Skeletal muscle satellite cell (primary cell): Measurements from ENCODE around the gene ACVR1B.

Source experiments
- H3K27me3 ChIP-seq: 2 replicates; pipeline ENCODE4 v1.7.0; 2013; ENCODE audit warnings: low read length; ENCODE audit not compliant: control insufficient read depth, insufficient read depth
- H3K36me3 ChIP-seq: 2 replicates; pipeline ENCODE4 v1.7.0; 2013; ENCODE audit warnings: mild to moderate bottlenecking, control low read depth, low read length; ENCODE audit not compliant: insufficient read depth
- H3K4me1 ChIP-seq: 2 replicates; pipeline ENCODE4 v1.7.0; 2013; ENCODE audit warnings: low read length; ENCODE audit not compliant: control insufficient read depth, insufficient read depth
- H3K4me2 ChIP-seq: 2 replicates; pipeline ENCODE4 v1.7.0; 2013; ENCODE audit warnings: mild to moderate bottlenecking, low read length
- H3K4me3 ChIP-seq: 2 replicates; pipeline ENCODE4 v1.7.0; 2013; ENCODE audit warnings: low read length
- H3K9ac ChIP-seq: 2 replicates; pipeline ENCODE4 v1.7.0; 2013; ENCODE audit warnings: mild to moderate bottlenecking, low read depth, low read length, moderate library complexity
- H3K9me3 ChIP-seq: replicated peaks from 2 replicates; pipeline ENCODE4 v1.7.0; 2013; ENCODE audit warnings: mild to moderate bottlenecking, control low read depth, low read length

The ACVR1B gene

DNA sequence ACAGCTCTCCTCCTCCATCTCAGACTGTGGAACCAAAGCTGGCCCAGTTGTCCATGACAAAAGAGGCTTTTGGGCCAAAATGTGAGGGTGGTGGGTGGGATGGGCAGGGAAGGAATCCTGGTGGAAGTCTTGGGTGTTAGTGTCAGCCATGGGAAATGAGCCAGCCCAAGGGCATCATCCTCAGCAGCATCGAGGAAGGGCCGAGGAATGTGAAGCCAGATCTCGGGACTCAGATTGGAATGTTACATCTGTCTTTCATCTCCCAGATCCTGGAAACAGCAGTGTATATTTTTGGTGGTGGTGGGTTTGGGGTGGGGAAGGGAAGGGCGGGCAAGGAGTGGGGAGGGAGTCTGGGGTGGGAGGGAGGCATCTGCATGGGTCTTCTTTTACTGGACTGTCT, 43.5 kb downstream of the ACVR1B start:
- Histone ChIP-seq H3K4me2 (no peak overlapping the region), H3K4me1 (no peaks in the 10 kb centered on the region), H3K9ac (no peak overlapping the region), H3K36me3 (peaks cover 20% of the 10 kb centered on the region), H3K27me3 (no peaks in the 10 kb centered on the region), H3K4me3 (no peak overlapping the region), H3K9me3 (no peaks in the 10 kb centered on the region)

DNA sequence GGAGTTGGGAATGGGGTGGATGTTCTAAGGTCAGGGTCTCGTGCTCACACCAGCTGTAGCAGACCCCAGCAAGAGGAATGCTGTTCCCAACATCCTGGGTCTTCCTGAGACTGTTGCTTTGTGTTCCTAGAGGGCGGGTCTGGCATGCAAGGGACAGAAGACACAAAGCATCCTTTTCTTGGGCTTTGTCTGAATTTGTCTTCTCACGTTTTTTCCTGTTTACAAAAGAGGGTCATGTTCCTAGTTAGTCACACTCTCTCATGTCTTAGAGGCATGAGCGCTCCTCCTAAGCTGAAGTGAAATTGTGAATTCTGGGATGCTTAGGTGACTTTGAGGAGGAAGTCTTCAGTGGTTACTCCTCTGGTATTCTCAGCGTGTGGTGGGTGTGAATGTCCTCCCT, 45.6 kb downstream of the ACVR1B start:
- Histone ChIP-seq H3K4me3 (no peak overlapping the region), H3K4me2 (no peak overlapping the region), H3K27me3 (no peaks in the 10 kb centered on the region), H3K9ac (no peak overlapping the region), H3K4me1 (no peaks in the 10 kb centered on the region), H3K9me3 (no peaks in the 10 kb centered on the region), H3K36me3 (peaks cover 20% of the 10 kb centered on the region)

DNA sequence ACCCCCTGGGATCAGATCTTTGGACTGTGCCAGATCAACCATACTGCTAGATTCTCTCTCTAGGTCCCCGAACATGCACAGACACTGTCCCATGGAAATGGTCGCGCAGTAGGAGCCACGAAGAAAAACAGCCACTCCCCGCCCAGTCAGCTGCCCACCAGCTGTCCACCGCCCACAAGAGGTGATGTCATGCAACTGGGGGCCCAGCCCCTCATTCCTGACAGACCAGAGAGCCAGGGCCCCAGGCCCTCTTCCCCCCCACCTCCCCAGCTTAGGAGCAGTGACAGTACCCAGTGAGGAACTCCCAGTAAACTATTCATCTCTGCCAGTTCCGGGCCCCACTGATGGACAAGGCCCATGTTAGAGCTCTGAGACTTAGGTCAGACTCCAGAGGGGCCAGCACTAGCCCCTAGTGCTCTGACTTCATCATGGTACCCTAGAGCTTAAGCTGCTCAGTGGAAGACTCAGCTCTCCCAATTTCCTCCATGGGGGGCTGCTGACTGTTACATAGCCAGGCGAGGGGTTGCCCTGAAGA, 51.6 kb downstream of the ACVR1B start:
- H3K36me3 ChIP-seq: peaks cover 3% of the 10 kb centered on the region
- H3K27me3 ChIP-seq: peaks cover 15% of the 10 kb centered on the region
- no peak overlapping the region for H3K4me2 ChIP-seq
- H3K9me3 ChIP-seq: no peaks in the 10 kb centered on the region
- H3K4me3 ChIP-seq: no peak overlapping the region
- H3K4me1 ChIP-seq: peaks cover 11% of the 10 kb centered on the region
- H3K9ac ChIP-seq: no peak overlapping the region

DNA sequence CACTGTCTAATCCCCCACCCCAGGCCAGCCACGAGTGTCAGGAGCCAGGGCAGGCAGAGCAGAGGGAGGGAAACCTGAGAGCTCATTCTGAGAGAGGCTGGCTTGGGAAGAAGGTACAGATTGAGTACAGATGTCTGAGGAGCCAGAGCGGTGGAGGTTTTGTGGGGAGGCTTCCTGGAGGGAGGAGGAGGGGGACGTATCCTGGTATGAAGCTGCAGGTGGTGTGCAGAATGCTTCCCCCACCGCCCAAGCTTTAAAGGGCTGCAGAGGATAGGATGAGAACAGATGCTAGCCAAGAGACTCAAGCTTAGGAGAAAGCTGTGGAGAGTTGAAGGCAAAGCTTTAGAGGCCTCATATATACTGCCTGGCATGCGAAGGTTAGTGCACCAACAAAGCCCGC, 52.1 kb downstream of the ACVR1B start:
- H3K4me2 ChIP-seq: no peak overlapping the region
- peaks cover 15% of the 10 kb centered on the region for H3K27me3 ChIP-seq
- H3K9ac ChIP-seq: no peak overlapping the region
- H3K36me3 ChIP-seq: no peaks in the 10 kb centered on the region
- H3K4me1 ChIP-seq: peaks cover 11% of the 10 kb centered on the region
- H3K9me3 ChIP-seq: no peaks in the 10 kb centered on the region
- no peak overlapping the region for H3K4me3 ChIP-seq

DNA sequence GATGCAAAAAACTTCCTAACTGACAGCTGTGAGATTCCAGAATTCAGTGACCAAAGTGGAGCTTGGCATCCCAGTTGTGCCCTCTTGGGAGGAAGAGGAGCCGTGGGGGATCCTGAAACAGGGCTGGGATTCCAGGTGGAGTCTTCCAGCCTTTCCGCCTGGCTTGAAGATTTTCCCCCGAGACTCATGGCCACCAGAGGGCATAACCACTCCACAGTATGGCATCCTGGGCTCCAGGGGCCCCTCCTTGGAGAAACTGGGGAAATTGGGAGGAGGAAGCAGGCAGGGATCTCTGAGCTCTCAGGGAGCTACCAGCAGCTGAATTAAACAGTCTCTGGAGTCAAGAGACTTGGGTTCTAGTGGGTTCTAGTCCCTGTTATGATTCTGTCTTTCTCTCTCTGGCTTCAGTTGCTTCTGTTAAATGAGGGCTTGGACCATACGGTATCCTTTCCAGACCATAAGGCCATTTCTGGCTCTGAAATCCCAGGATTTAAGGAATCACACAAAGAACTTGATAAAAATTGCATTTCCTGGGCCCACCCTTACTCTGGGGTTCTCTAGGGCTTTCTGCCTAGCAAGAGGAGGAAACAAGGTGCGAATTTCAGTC, 52.6 kb downstream of the ACVR1B start:
- Histone ChIP-seq H3K4me1 (peaks cover 11% of the 10 kb centered on the region), H3K4me2 (no peak overlapping the region), H3K27me3 (peaks cover 15% of the 10 kb centered on the region), H3K4me3 (no peak overlapping the region), H3K9me3 (no peaks in the 10 kb centered on the region), H3K9ac (no peak overlapping the region), H3K36me3 (no peaks in the 10 kb centered on the region)

DNA sequence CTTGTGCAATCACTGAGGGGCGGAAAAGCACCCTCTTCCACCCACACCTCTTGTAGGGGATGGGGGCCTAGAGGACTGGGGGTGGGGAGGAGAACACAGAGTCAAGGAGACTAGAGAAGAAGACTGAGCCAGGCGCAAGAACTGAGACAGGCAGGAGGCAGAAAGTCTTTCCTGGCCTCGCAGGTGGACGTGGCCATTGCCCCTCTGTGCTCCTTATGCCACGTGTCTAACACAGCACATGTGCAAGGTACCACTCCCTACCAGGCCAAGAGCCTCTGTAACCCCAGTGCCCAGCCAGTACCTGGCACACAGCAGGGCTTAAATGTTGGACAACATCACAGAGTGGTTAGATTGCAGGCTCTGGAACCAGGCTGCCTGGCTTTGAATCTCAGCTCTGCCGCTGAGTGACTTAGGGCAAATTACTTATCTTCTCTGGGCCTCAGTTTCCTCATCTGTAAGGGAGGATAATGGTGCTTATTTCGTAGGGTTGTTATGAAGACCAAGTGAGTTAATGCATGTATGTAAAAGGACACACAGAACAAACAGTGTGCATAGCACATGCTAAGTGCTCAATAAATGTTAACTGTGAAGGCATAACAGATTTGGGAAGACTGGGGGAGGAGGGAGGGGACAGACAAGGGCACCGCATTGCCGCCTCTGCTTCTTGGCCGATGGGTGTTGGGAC, 53.9 kb downstream of the ACVR1B start:
- Histone ChIP-seq H3K4me2 (no peak overlapping the region), H3K36me3 (no peaks in the 10 kb centered on the region), H3K9ac (no peak overlapping the region), H3K4me1 (peaks cover 23% of the 10 kb centered on the region), H3K9me3 (no peaks in the 10 kb centered on the region), H3K4me3 (no peak overlapping the region), H3K27me3 (peaks cover 15% of the 10 kb centered on the region)

DNA sequence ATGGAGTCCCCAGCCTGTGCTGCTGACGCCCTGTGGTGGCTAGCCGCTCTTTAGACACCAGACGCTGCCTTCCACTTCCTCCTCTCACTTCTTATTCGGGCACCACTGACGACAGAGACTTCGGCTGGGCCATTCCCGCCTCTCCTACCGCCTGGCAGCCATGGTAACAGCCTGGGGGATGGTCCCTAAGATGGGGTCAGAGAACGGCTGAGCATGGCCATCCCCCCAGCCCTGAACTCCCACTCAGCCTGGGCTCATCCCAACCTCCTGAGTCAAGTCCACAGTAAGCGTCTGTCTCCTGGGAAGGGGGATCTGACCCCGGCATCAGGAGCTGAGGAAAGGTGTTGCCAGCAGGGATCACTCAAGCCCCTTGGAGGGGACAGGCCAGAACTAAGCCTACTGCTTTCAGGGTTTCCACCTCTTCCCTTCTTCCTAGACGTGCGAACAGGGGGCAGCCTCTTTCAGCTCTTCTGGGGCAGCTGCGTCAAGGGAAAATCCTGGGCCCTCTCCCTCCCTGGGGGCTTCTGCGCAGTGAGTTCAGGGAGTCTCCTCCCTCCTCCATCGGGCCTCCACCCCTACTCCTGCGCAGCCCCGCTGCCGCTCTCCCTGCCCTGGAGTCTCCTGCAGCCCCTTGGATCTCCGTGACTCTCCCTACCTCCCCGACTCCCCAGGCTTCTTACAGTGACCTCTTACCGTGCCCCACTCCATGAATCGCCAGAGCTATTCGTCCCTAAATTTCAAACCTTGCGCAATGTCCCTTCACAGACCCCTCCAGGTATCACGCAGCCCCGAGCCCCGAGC, 54.6 kb downstream of the ACVR1B start:
- Histone ChIP-seq H3K4me1 (peaks cover 30% of the 10 kb centered on the region), H3K4me3 (no peak overlapping the region), H3K36me3 (no peaks in the 10 kb centered on the region), H3K9ac (no peak overlapping the region), H3K9me3 (no peaks in the 10 kb centered on the region), H3K4me2 (peak overlapping the region; percentile 83), H3K27me3 (peaks cover 15% of the 10 kb centered on the region)

DNA sequence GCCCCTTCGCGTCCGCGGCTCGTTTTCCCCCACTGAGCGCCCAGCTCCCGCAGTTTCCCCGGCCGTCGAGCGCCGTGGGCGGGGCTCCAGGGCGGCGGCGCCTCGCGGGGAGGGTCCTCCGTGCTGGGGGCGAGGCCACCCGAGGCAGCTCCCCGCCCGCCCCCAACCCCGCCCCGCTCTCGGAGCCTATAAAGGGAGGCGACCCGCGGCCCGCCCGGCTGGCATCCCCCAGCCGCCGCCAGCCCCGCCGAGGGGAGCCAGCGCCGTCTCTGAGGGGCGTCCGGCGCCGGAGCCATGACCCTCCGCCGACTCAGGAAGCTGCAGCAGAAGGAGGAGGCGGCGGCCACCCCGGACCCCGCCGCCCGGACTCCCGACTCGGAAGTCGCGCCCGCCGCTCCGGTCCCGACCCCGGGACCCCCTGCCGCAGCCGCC, 55.2 kb downstream of the ACVR1B start, which contains the start of gene TAMALIN:
Gene TAMALIN, plus strand, starts transcription at position 221 of the 432 bp plus-strand sequence. Its CDS starts 74 bp downstream, at position 295.
- Histone ChIP-seq H3K4me3 (peak within 1 kb of the TSS; percentile 69), H3K36me3 (no peaks in the 10 kb centered on the region), H3K9ac (peak within 1 kb of the TSS; percentile 66), H3K9me3 (no peaks in the 10 kb centered on the region), H3K4me1 (peaks cover 30% of the 10 kb centered on the region), H3K4me2 (peak within 1 kb of the TSS; percentile 83), H3K27me3 (peaks cover 15% of the 10 kb centered on the region)

DNA sequence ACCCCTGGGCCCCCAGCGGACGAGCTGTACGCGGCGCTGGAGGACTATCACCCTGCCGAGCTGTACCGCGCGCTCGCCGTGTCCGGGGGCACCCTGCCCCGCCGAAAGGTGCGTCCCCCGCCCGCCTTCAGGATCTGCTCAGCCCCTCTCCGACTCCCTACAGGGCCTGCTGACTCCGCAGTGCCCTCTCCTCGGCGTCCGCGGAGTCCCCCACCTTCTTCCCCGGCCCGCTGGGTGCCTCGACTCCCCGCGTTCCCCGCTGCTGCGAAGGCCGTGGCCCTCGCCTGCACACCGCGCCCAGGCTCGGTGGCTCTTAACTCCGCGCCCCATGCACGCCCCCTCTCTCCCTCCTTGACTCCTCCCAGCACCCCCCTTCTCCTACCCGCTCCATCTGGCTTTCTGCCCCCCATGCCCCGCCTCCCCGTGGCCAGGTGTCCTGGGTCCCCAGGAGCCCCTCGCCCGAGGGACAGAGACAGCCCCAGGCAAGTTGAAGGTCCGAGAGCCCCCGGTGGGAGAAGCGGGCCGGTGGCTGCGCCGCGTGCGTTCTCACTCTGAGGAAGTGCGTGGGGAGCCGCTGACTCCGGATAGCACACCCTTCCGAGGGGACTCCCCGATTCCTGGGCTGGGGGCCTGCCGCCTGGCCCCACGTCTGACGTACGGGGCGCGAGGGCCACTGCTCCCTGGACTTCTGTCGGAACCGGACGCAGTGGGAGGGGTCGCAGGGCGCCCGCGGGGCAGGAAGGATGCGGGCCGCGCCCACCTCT, 55.8 kb downstream of the ACVR1B start:
- Histone ChIP-seq H3K4me2 (peak overlapping the region; percentile 83), H3K9ac (peak overlapping the region; percentile 66), H3K36me3 (no peaks in the 10 kb centered on the region), H3K9me3 (no peaks in the 10 kb centered on the region), H3K4me1 (peaks cover 30% of the 10 kb centered on the region), H3K4me3 (peak overlapping the region; percentile 69), H3K27me3 (peaks cover 15% of the 10 kb centered on the region)

DNA sequence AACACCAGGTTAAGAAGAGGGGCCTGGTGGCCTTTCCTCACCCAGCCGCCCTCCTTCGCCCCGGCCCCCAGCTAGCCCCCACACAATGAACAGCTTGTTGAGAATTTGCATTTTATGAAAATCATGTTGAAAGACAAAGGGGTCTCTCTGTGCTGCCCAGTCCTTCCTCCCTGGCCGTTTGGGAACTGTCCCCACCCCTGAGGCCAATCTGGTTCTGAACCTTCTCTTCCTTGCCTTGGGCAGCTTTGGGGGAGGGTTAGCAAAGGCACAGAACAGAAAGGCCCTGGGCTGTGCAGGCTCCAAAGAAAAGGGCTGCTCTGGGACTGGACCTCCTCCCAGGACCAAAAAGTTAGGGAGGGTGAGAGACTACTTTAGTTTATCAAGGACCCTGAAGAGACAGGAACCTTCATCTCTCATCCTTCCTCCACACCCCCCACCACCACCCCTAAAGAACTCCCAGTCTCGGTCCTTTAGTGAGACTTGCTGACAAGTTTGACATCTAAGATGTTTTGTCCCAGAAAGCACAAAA, 56.5 kb downstream of the ACVR1B start:
- peaks cover 30% of the 10 kb centered on the region for H3K4me1 ChIP-seq
- peak overlapping the region; percentile 83 for H3K4me2 ChIP-seq
- H3K4me3 ChIP-seq: peak overlapping the region; percentile 69
- H3K9ac ChIP-seq: no peak overlapping the region
- peaks cover 15% of the 10 kb centered on the region for H3K27me3 ChIP-seq
- H3K36me3 ChIP-seq: no peaks in the 10 kb centered on the region
- H3K9me3 ChIP-seq: no peaks in the 10 kb centered on the region
